HG03196 (cell line): Measurements from ENCODE around the gene TAS2R31.

Experiments
- ATAC-seq: cut with Tn5 transposase; IDR thresholded peaks from one replicate; pipeline ENCODE4 v1.9.1; 2021; ENCODE audit not compliant: unreplicated experiment

The TAS2R31 gene

DNA sequence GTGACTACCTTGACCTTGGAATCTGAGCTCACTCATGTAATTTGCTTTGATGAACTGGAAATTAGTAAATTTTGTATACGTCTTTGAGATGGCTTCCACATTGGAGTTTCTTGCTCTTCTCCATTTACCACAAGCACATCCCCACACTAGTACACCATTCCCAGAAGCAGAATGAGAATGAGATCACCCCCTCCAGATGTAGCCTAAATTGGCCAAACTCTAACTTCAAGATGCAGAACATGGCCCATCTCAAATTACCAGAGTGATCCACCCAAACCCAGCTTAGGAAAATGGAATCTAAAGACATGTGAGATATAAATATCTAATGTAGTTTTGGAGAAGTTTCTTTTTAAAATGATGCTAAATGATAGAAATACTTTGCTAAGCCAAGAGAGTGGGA lies 23.6 kb downstream of the TAS2R31 start:
- no peak for ATAC-seq

DNA sequence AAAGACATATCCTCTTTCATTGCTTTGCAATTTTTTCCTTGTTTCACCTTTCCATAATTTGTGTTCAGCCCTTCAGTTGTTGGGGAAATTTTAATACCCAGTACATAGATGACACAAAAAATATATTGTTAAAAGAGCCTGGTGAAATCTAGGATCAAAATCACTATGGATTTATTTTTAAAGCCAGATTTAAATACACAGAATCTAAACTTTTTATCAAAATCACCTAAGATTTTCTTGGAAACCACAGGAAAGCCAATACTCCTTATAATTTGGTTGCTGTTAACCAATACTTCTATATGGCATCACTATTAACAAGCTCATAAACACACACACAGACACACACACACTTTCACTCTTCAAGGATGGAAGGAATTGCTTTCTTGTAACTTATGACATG lies 33.0 kb downstream of the TAS2R31 start, which contains the start of gene TAS2R20:
TSS of gene TAS2R20 (minus strand) at position 101 of the 400 bp plus-strand sequence. CDS start 429 bp downstream, outside the sequence.
- no peak for ATAC-seq

DNA sequence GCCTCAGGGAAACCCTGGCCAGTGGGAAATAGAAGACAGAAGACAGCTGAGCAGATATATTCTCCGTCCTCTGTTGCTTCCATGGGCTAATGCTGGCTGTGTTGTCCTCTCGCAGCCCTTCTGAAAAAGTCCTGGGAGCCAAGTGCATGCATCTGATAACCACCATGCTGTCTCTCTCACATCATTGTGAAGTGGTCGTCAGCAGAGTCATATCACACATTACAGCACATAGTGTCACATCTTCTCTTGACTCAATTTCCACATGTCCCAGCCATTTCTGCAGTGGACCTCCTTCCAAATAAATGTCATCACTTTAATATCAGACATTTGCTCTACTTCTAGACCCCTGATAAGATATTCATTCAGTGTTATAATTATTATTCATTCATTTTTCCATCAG lies 36.9 kb downstream of the TAS2R31 start:
- no peak for ATAC-seq

DNA sequence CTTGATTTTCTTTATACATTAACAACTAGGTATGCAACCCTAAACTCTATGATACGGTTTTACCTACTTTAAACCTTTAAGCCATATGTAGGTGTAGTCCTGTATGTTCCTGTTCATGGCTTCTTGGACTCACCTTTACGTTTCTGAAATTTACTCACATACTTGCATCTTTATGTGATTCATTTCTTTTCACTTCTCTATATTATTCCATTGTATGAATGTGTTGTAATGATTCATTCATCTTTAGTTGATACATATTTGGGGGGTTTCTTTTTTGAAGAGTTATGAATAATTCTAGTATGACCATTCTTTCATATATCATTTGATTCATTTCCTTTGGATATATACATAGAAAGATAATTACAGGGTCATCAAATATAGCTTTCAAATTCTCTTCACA lies 42.1 kb downstream of the TAS2R31 start:
- ATAC-seq = no peak

DNA sequence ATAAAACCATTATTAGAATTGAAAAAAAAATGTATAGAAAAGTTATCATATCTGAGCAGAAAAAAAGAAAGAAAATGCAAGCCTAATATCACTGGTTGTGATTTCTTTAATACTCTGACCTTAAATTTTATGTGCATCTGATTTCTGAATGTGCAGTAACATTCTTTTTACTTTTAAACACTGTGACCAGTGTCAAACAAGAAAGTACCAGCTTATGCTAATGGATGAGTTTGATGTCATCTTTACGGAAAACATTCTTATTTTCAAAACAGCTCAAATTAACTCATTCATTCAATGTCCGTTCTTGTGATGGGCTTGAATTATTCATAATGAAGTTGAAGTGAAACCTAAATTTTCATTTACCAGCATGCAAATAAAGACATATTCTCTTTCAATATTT lies 44.4 kb downstream of the TAS2R31 start, which contains the start of gene TAS2R50:
TSS of gene TAS2R50 (minus strand) at position 101 of the 400 bp plus-strand sequence. CDS start at position 49, 52 bp downstream.
- no peak for ATAC-seq

DNA sequence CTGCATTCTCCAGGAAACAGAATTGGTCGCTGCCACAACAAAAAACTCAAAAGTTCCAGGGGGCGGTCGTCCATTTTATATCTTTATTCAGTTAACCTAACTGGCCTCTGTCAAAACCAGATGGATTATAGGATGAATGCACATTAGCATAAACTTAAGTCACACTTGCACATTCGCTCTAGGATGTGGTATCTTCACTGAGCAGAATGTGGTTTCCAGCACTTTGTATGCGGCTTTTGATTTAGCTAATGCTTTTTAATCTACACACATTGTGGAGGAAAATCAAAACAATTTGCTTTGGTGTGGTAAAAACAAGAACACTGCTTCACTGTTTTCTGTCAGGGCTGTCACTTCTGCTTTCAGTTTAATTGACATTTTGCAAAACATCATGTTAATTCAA lies 49.0 kb downstream of the TAS2R31 start:
- no peak for ATAC-seq
